ENCODE measurements around the gene COMT.

GRCh38 chr22:19940536-19941364 is 822 bp upstream of the COMT start:
- TF ChIP-seq CTCF (IDR thresholded peaks at IDR 0.05): no peak
- no peak for TF ChIP-seq EP300 (IDR thresholded peaks at IDR 0.05)

Measured in ovary (tissue), 3 donors.